Nucleus accumbens (tissue), 56 donors: ENCODE results near the gene TSPAN12.

Source experiments
- DNase-seq, 56 donors: peaks; one replicate each; lab custom pipeline; 2025; lab: John Stamatoyannopoulos, UW

Gene TSPAN12

GRCh38 chr7:120843109-120843508 lies 14.8 kb downstream of the TSPAN12 start:
- no peak for DNase-seq

- no peak for DNase-seq
Observed at GRCh38 chr7:120842121-120842621, 15.8 kb downstream of the TSPAN12 start.

GRCh38 chr7:120841608-120842007 lies 16.3 kb downstream of the TSPAN12 start:
- no peak for DNase-seq

- no peak for DNase-seq
Observed at GRCh38 chr7:120838281-120838682, 19.7 kb downstream of the TSPAN12 start.

GRCh38 chr7:120837599-120837998 lies 20.3 kb downstream of the TSPAN12 start:
- DNase-seq = no peak

- DNase-seq = no peak
Observed at GRCh38 chr7:120836556-120837115, 21.3 kb downstream of the TSPAN12 start.

- no peak for DNase-seq
Observed at GRCh38 chr7:120834726-120835125, 23.2 kb downstream of the TSPAN12 start.

GRCh38 chr7:120833546-120833945 lies 24.4 kb downstream of the TSPAN12 start:
- no peak for DNase-seq

GRCh38 chr7:120832803-120833202 lies 25.1 kb downstream of the TSPAN12 start:
- no peak for DNase-seq

- no peak for DNase-seq
Observed at GRCh38 chr7:120831260-120831659, 26.7 kb downstream of the TSPAN12 start.

GRCh38 chr7:120829487-120829886 lies 28.5 kb downstream of the TSPAN12 start:
- no peak for DNase-seq

GRCh38 chr7:120828528-120828927 lies 29.4 kb downstream of the TSPAN12 start:
- DNase-seq = no peak

- no peak for DNase-seq
Observed at GRCh38 chr7:120827371-120828118, 30.4 kb downstream of the TSPAN12 start.

GRCh38 chr7:120825576-120825975 lies 32.4 kb downstream of the TSPAN12 start:
- no peak for DNase-seq

GRCh38 chr7:120825152-120825551 lies 32.8 kb downstream of the TSPAN12 start:
- DNase-seq = no peak

- DNase-seq = no peak
Observed at GRCh38 chr7:120819861-120820260, 38.1 kb downstream of the TSPAN12 start.

- no peak for DNase-seq
Observed at GRCh38 chr7:120817851-120818250, 40.1 kb downstream of the TSPAN12 start.

GRCh38 chr7:120814253-120814939 lies 43.5 kb downstream of the TSPAN12 start:
- DNase-seq = no peak

- no peak for DNase-seq
Observed at GRCh38 chr7:120813546-120814252, 44.2 kb downstream of the TSPAN12 start.

- no peak for DNase-seq
Observed at GRCh38 chr7:120813089-120813488, 44.9 kb downstream of the TSPAN12 start.

GRCh38 chr7:120809260-120809659 lies 48.7 kb downstream of the TSPAN12 start:
- DNase-seq = no peak
